ENCODE measurements around the gene ARFRP1. TPM values are rescaled to one million over a fixed set of nuclear protein-coding genes. Genes with fewer than 3 reads are reported as not detected.

ARFRP1 gene
- total RNA-seq, 1 donor from 2014 or later: 66.0 TPM

DNA sequence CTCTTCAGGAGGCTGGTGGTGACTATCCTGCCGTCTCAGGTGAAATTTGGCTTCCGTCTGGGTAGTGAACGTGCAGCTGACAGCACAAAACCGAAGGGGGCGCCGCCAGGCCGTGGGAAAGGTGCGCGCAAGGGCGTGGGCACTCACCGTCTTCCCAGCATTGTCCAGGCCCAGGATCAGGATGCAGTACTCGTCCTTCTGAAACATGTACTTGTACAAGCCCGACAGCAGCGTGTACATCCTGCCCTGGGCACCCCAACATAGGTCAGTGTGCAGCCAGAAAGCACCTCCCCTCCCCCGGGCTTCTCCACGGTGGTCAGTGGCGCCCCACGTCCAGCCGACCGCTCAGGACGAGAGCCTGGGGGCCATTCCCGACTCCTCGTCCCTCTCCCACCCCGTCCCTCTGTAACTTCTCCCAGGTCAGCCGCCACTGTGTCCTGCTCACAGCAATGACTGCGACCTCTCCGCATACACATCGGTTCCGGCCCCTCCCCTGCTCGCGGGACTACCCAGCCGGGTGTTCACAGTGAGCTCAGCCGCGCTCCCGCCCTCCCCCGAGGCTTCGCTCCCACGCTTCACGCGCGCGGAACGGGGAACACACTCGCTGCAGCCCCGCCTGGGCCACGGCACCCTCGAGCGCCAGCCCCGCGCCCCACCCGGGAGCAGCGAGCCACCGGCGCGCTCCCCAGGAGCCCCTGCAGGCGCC, 771 bp downstream of the ARFRP1 start:
- Mint-ChIP-seq H3K27ac (peak overlapping the region; percentile 72), H3K36me3 (ENCODE audit: low read depth) (peaks cover 59% of the 10 kb centered on the region), H3K4me1 (peaks cover 42% of the 10 kb centered on the region), H3K4me3 (peak overlapping the region; percentile 87), H3K27me3 (no peaks in the 10 kb centered on the region), H3K9me3 (no peaks in the 10 kb centered on the region)
- intact Hi-C loops (cut with micrococcal nuclease): loop anchor here (1.0 to 5.0 kb wide), 9 partner anchors 24 to 265 kb away; partner anchors contain the start of genes RTEL1, SLC2A4RG and UCKL1
- DNase-seq (no peak), ATAC-seq (ENCODE audit: low read depth) (peak; percentile 16)
- TF ChIP-seq, protein P1, sequence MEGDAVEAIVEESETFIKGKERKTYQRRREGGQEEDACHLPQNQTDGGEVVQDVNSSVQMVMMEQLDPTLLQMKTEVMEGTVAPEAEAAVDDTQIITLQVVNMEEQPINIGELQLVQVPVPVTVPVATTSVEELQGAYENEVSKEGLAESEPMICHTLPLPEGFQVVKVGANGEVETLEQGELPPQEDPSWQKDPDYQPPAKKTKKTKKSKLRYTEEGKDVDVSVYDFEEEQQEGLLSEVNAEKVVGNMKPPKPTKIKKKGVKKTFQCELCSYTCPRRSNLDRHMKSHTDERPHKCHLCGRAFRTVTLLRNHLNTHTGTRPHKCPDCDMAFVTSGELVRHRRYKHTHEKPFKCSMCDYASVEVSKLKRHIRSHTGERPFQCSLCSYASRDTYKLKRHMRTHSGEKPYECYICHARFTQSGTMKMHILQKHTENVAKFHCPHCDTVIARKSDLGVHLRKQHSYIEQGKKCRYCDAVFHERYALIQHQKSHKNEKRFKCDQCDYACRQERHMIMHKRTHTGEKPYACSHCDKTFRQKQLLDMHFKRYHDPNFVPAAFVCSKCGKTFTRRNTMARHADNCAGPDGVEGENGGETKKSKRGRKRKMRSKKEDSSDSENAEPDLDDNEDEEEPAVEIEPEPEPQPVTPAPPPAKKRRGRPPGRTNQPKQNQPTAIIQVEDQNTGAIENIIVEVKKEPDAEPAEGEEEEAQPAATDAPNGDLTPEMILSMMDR (IDR thresholded peaks at IDR 0.05): no peak
- ChIA-PET CTCF (interaction anchor here (0.9 to 2.5 kb wide), 3 partner anchors 30 to 273 kb away, joined by 3 to 10 read pairs (median 8); partner anchors contain the start of genes LIME1 and TPD52L2), POLR2A (interaction anchor here (0.6 to 3.4 kb wide), 22 partner anchors 9 to 273 kb away, joined by 3 to 36 read pairs (median 6); partner anchors contain the start of genes FNDC11, GMEB2, LIME1 and PPDPF)

DNA sequence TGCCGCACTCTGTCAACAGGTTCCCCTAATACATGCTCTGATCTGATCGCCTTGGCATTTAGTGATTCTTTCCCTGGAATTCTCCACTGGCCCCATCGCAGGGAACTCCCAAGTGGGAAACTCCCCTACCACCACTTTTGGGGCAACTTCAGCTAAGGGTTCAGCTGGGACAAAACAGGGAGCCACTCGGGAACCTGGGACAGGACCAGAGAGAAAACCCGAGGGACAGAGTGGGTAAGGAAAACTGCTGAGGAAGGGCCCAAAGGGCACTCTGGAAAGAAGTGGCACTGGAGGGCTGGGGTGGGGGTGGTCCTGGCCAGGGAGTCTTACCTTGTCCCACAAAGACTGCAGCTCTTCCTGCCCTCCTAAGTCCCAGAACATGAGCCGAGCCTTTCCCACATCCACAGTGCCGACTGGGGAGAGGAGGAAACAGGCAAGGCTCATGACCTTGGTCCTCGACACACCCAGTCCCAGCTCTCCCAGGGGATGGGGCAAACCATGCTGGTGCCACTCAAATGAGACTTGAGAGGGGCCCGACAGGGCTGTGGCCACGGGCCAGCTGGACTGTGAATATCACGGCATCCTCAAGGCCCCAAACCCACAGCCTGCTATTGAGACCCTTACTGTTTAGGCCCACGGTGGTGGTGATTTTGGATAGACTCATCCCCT, 1.6 kb downstream of the ARFRP1 start:
- peaks cover 50% of the 10 kb centered on the region for H3K36me3 Mint-ChIP-seq (ENCODE audit: low read depth)
- DNase-seq: no peak
- H3K4me3 Mint-ChIP-seq: peak overlapping the region; percentile 87
- H3K27me3 Mint-ChIP-seq: no peaks in the 10 kb centered on the region
- H3K27ac Mint-ChIP-seq: peak overlapping the region; percentile 72
- H3K9me3 Mint-ChIP-seq: no peaks in the 10 kb centered on the region
- H3K4me1 Mint-ChIP-seq: peaks cover 42% of the 10 kb centered on the region
- ChIA-PET POLR2A (interaction anchor here (0.6 to 3.4 kb wide), 5 partner anchors 15 to 274 kb away, joined by 3 to 36 read pairs (median 5); partner anchors contain the start of genes LIME1 and PRPF6), CTCF (interaction anchor here (0.6 to 2.5 kb wide), 2 partner anchors 64 to 158 kb away, joined by 3 to 10 read pairs; partner anchors contain the start of gene TPD52L2)
- no peak for ATAC-seq (ENCODE audit: low read depth)
- TF ChIP-seq, protein P1 (IDR thresholded peaks at IDR 0.05): no peak
- intact Hi-C loops (cut with micrococcal nuclease): loop anchor here (2.0 to 5.0 kb wide), 5 partner anchors 25 to 266 kb away; partner anchors contain the start of gene SLC2A4RG

- TF ChIP-seq, protein P1 (IDR thresholded peaks at IDR 0.05): no peak
- H3K4me3 Mint-ChIP-seq: peak overlapping the region; percentile 15
- intact Hi-C loops (cut with micrococcal nuclease): loop anchor here (2.0 to 5.0 kb wide), 5 partner anchors 25 to 267 kb away; partner anchors contain the start of gene SLC2A4RG
- H3K4me1 Mint-ChIP-seq: peaks cover 36% of the 10 kb centered on the region
- no peaks in the 10 kb centered on the region for H3K27me3 Mint-ChIP-seq
- no peaks in the 10 kb centered on the region for H3K9me3 Mint-ChIP-seq
- H3K36me3 Mint-ChIP-seq (ENCODE audit: low read depth): peaks cover 43% of the 10 kb centered on the region
- no peak for ATAC-seq (ENCODE audit: low read depth)
- CTCF ChIA-PET: interaction anchor here (0.6 to 2.5 kb wide), 2 partner anchors 64 to 159 kb away, joined by 3 to 10 read pairs; partner anchors contain the start of gene TPD52L2
- POLR2A ChIA-PET: no interaction called here
- no peak overlapping the region for H3K27ac Mint-ChIP-seq
- no peak for DNase-seq
These were observed 2.3 kb downstream of the ARFRP1 start for GRCh38 chr20:63705232-63706026.

DNA sequence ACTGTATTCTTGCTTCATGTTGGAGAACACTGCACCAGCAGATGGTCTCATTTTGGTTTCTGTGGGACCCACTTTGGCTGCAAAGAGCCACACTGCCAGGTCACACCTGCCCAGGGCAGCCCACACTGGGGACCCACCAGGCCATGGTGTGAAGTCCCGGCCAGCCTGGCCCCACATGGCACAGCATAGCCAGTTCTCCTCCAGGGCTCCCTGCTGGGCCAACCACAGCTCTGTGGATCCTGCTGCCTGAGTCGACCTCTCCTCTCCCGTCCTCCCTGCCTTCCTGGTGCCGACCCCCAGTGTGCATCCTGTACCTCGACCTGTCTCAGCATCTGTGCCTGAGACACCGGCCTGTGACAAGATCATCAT, 3.0 kb downstream of the ARFRP1 start:
- Mint-ChIP-seq H3K36me3 (ENCODE audit: low read depth) (peaks cover 42% of the 10 kb centered on the region), H3K27me3 (no peaks in the 10 kb centered on the region), H3K4me3 (no peak overlapping the region), H3K27ac (no peak overlapping the region), H3K4me1 (peaks cover 30% of the 10 kb centered on the region), H3K9me3 (no peaks in the 10 kb centered on the region)
- no peak for ATAC-seq (ENCODE audit: low read depth)
- ChIA-PET CTCF (no interaction called here), POLR2A (no interaction called here)
- intact Hi-C loops (cut with micrococcal nuclease): loop anchor here (5.0 kb wide), 3 partner anchors 67 to 268 kb away; no protein-coding TSS in a partner anchor
- TF ChIP-seq, protein P1 (IDR thresholded peaks at IDR 0.05): no peak
- no peak for DNase-seq
